Mucosa of rectum (tissue), 2 donors: ENCODE results near the gene TRIM36.

Experiments used
- H3K27ac ChIP-seq, 2 donors: one replicate each; pipeline ENCODE4 v1.7.0; 2013; ENCODE audit warnings: inconsistent platforms in 2 of 2, low read depth in 2 of 2, low read length in 2 of 2
- H3K27me3 ChIP-seq, 2 donors: one replicate each; pipeline ENCODE4 v1.7.0; 2013; ENCODE audit warnings: low read length in 2 of 2; ENCODE audit not compliant: control insufficient read depth in 2 of 2, insufficient read depth in 2 of 2
- H3K36me3 ChIP-seq, 2 donors: one replicate each; pipeline ENCODE4 v1.7.0; 2013; ENCODE audit warnings: low read length in 2 of 2; ENCODE audit not compliant: control insufficient read depth in 2 of 2, insufficient read depth in 2 of 2
- H3K4me1 ChIP-seq, 2 donors: one replicate each; pipeline ENCODE4 v1.7.0; 2013; ENCODE audit warnings: low read length in 2 of 2, mild to moderate bottlenecking in 1 of 2; ENCODE audit not compliant: control insufficient read depth in 2 of 2, insufficient read depth in 2 of 2
- H3K4me3 ChIP-seq, 2 donors: one replicate each; pipeline ENCODE4 v1.7.0; 2013; ENCODE audit warnings: low read length in 2 of 2
- H3K9ac ChIP-seq, 2 donors: one replicate each; pipeline ENCODE4 v1.7.0; 2013; ENCODE audit warnings: low read length in 2 of 2, low read depth in 1 of 2, mild to moderate bottlenecking in 1 of 2
- H3K9me3 ChIP-seq, 2 donors: one replicate each; pipeline ENCODE4 v1.7.0; 2013; ENCODE audit warnings: low read length in 2 of 2; ENCODE audit not compliant: control insufficient read depth in 2 of 2
- donor health status: healthy.
- donor health status: Normal muscosa, but diverticular disease.

The TRIM36 gene

DNA sequence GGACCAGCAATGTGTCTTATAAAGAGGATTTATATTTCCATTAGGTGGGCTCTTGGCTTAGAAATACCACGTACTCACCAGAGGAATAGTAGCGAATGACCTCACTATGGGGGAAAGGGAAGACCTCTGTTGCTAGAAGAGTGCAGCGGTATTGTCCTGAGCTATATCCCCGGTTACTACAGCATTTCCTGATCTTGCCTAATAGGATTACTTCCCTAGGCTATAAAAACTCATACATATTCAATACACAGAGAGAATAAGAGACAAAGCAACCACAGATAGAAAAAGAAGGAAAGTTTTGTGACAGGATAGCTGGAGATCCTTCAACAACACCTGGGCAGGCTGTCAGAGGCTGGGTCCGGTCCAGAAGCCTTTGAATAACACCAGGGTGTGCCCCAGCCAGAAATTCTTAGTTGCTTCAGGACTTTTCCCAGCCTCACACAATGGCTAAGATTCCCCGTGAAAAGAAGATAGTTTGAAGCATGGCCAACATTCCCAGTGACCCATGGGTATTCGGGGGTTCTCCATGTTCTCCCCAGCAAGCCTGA lies 85.4 kb downstream of the TRIM36 start:
- Histone ChIP-seq H3K27me3 (peaks cover 0 to 5% of the 10 kb centered on the region in 2 donors), H3K27ac (no peak overlapping the region), H3K4me3 (no peak overlapping the region), H3K36me3 (no peaks in the 10 kb centered on the region), H3K4me1 (no peaks in the 10 kb centered on the region), H3K9ac (no peak overlapping the region), H3K9me3 (no peaks in the 10 kb centered on the region)

- H3K27ac ChIP-seq = no peak overlapping the region
- no peaks in the 10 kb centered on the region for H3K4me1 ChIP-seq
- no peak overlapping the region for H3K4me3 ChIP-seq
- no peak overlapping the region for H3K9ac ChIP-seq
- H3K36me3 ChIP-seq = no peaks in the 10 kb centered on the region
- H3K9me3 ChIP-seq = no peaks in the 10 kb centered on the region
- H3K27me3 ChIP-seq = peaks cover 0 to 2% of the 10 kb centered on the region in 2 donors
Measured at GRCh38 chr5:115079924-115080623, 89.6 kb downstream of the TRIM36 start.
